Upper lobe of left lung (tissue), 4 donors: ENCODE measurements around the gene ADAM12.

ENCODE experiments used
- EP300 ChIP-seq, 4 donors: sonication (generic); formaldehyde crosslinking; IDR thresholded peaks; one replicate each; pipeline ENCODE4 v1.5.1; 2017; ENCODE audit warnings: antibody characterized with exemption in 4 of 4, control low read depth in 2 of 4
- POLR2A ChIP-seq, 4 donors: fragments of 450-650 bp; IDR thresholded peaks; one replicate each; pipeline ENCODE4 v1.5.1; 2016 to 2017; ENCODE audit warnings: antibody characterized with exemption in 4 of 4, mild to moderate bottlenecking in 2 of 4
- POLR2AphosphoS5 ChIP-seq, 2 donors: sonication (generic); formaldehyde crosslinking; IDR thresholded peaks; one replicate each; pipeline ENCODE4 v1.5.1; 2017; ENCODE audit warnings: antibody characterized with exemption in 2 of 2
- TF ChIP-seq, protein P1 (sequence below), 6 experiments: fragments of 450-650 bp in 4 of 6; fragments of 200-600 bp in 2 of 6; sonication (generic) in 2 of 6; IDR thresholded peaks; one replicate each; pipeline ENCODE4 v1.5.1; 2016 to 2019; ENCODE audit warnings: antibody characterized with exemption in 6 of 6

- TF ChIP-seq, protein P1, sequence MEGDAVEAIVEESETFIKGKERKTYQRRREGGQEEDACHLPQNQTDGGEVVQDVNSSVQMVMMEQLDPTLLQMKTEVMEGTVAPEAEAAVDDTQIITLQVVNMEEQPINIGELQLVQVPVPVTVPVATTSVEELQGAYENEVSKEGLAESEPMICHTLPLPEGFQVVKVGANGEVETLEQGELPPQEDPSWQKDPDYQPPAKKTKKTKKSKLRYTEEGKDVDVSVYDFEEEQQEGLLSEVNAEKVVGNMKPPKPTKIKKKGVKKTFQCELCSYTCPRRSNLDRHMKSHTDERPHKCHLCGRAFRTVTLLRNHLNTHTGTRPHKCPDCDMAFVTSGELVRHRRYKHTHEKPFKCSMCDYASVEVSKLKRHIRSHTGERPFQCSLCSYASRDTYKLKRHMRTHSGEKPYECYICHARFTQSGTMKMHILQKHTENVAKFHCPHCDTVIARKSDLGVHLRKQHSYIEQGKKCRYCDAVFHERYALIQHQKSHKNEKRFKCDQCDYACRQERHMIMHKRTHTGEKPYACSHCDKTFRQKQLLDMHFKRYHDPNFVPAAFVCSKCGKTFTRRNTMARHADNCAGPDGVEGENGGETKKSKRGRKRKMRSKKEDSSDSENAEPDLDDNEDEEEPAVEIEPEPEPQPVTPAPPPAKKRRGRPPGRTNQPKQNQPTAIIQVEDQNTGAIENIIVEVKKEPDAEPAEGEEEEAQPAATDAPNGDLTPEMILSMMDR (IDR thresholded peaks at IDR 0.05), result no peak
- TF ChIP-seq POLR2AphosphoS5 (IDR thresholded peaks at IDR 0.05) (no peak), EP300 (IDR thresholded peaks at IDR 0.05) (no peak), POLR2A (IDR thresholded peaks at IDR 0.05) (no peak)
Measured at GRCh38 chr10:126166797-126167196, 221.5 kb downstream of the ADAM12 start.
